ENCODE results near the gene ANO3. TPM values are rescaled to one million over a fixed set of nuclear protein-coding genes. Genes with fewer than 3 reads are reported as not detected.
"Not testable (repeated sequence)": the region's sequence is repeated elsewhere in the genome, so short reads cannot be mapped to it uniquely, and the experiment has no call there.

ANO3 gene
- total RNA-seq, 4 donors from 2014 or later: 0.08 to 0.27 TPM; not detected in 2

DNA sequence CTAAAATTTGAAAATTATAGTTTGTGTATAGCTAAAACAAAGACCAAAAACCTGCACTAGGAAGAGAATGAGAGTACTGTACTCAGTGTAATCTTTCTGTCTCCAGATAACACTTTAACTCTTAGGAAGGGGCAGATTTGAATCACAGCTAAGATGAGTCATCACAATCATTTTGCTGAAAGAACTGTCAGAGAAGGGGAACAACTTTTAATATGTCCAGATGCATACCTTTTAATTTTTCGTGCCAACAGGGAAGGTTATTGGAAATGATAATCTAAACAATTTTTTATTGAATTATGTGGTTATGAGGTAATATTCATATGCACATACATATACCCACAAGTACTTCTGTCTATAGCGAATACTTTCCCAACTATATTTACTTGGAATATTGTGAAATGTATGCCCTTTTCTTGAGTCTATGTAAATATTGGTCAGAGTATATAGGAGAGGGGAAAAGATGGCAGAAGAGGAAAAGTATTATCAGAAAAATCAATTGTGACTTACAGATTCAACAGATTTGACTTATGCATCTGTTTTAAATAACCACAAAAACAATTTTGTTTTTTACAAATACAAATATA lies 291.2 kb downstream of the ANO3 start:
- ATAC-seq: no peak
- Histone ChIP-seq H3K4me1 (no peaks in the 10 kb centered on the region), H3K9me3 (no peaks in the 10 kb centered on the region), H3K27me3 (no peaks in the 10 kb centered on the region), H3K36me3 (no peaks in the 10 kb centered on the region), H3K27ac (no peak overlapping the region), H3K4me3 (no peak overlapping the region)
- TF ChIP-seq EP300 (IDR thresholded peaks at IDR 0.05): no peak
- TF ChIP-seq POLR2AphosphoS5 (IDR thresholded peaks at IDR 0.05): no peak
- TF ChIP-seq, protein P1, sequence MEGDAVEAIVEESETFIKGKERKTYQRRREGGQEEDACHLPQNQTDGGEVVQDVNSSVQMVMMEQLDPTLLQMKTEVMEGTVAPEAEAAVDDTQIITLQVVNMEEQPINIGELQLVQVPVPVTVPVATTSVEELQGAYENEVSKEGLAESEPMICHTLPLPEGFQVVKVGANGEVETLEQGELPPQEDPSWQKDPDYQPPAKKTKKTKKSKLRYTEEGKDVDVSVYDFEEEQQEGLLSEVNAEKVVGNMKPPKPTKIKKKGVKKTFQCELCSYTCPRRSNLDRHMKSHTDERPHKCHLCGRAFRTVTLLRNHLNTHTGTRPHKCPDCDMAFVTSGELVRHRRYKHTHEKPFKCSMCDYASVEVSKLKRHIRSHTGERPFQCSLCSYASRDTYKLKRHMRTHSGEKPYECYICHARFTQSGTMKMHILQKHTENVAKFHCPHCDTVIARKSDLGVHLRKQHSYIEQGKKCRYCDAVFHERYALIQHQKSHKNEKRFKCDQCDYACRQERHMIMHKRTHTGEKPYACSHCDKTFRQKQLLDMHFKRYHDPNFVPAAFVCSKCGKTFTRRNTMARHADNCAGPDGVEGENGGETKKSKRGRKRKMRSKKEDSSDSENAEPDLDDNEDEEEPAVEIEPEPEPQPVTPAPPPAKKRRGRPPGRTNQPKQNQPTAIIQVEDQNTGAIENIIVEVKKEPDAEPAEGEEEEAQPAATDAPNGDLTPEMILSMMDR (IDR thresholded peaks at IDR 0.05): no peak
- TF ChIP-seq POLR2A (IDR thresholded peaks at IDR 0.05): no peak
- WGBS, 2 donors (ENCODE audit: low coverage in 1 of 2): 45 to 66% methylated on average over 2 of the region's 2 CpGs

GRCh38 chr11:26626346-26626745 lies 294.4 kb downstream of the ANO3 start:
- TF ChIP-seq EP300 (IDR thresholded peaks at IDR 0.05): no peak
- TF ChIP-seq POLR2AphosphoS5 (IDR thresholded peaks at IDR 0.05): no peak
- no peak for TF ChIP-seq POLR2A (IDR thresholded peaks at IDR 0.05)
- TF ChIP-seq, protein P1 (IDR thresholded peaks at IDR 0.05): no peak
- Histone ChIP-seq H3K27ac (no peak overlapping the region), H3K27me3 (no peaks in the 10 kb centered on the region), H3K4me1 (no peaks in the 10 kb centered on the region), H3K9me3 (no peaks in the 10 kb centered on the region), H3K36me3 (no peaks in the 10 kb centered on the region), H3K4me3 (no peak overlapping the region)
- WGBS, 2 donors (ENCODE audit: low coverage in 1 of 2): 65 to 100% methylated on average over 1 of the region's 1 CpG
- no peak for ATAC-seq

GRCh38 chr11:26632691-26633159 lies 300.8 kb downstream of the ANO3 start:
- H3K27ac ChIP-seq: no peak overlapping the region
- no peak for ATAC-seq
- WGBS, 2 donors (ENCODE audit: low coverage in 1 of 2): 33 to 44% methylated on average over 1 to 2 of the region's 2 CpGs
- TF ChIP-seq POLR2A (IDR thresholded peaks at IDR 0.05): no peak
- no peak for TF ChIP-seq EP300 (IDR thresholded peaks at IDR 0.05)
- no peak for TF ChIP-seq POLR2AphosphoS5 (IDR thresholded peaks at IDR 0.05)
- TF ChIP-seq, protein P1 (IDR thresholded peaks at IDR 0.05): no peak
- no peaks in the 10 kb centered on the region for H3K27me3 ChIP-seq
- no peak overlapping the region for H3K4me3 ChIP-seq
- no peaks in the 10 kb centered on the region for H3K4me1 ChIP-seq
- H3K9me3 ChIP-seq: no peaks in the 10 kb centered on the region
- H3K36me3 ChIP-seq: no peaks in the 10 kb centered on the region

DNA sequence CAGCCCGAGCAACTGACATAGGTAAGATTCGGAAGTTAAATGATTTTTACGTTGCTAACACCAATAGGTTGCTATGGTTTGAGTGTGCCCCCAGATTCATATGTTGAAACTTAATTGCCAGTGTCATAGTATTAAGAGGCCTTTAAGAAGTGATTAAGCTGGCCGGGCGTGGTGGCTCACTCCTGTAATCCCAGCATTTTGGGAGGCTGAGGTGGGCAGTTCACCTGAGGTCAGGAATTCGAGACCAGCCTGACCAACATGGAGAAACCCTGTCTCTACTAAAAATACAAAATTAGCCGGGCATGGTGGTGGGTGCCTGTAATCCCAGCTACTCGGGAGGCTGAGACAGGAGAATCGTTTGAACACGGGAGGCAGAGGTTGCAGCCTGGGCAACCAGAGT lies 311.4 kb downstream of the ANO3 start:
- H3K4me1 ChIP-seq, H3K4me3 ChIP-seq, ATAC-seq, H3K27ac ChIP-seq, H3K9me3 ChIP-seq, H3K36me3 ChIP-seq, H3K27me3 ChIP-seq: not testable (repeated sequence)
- 94 to 100% methylated on average over 7 of the region's 10 CpGs for WGBS, 2 donors (ENCODE audit: low coverage in 1 of 2)

- no peak overlapping the region for H3K4me3 ChIP-seq
- no peaks in the 10 kb centered on the region for H3K27me3 ChIP-seq
- H3K27ac ChIP-seq: no peak overlapping the region
- H3K4me1 ChIP-seq: no peaks in the 10 kb centered on the region
- H3K9me3 ChIP-seq: no peaks in the 10 kb centered on the region
- TF ChIP-seq, protein P1 (IDR thresholded peaks at IDR 0.05): peak; percentile 65 to 72 (median 66)
- no peak for TF ChIP-seq POLR2AphosphoS5 (IDR thresholded peaks at IDR 0.05)
- no peaks in the 10 kb centered on the region for H3K36me3 ChIP-seq
- 34 to 35% methylated on average over 5 to 8 of the region's 8 CpGs for WGBS, 2 donors (ENCODE audit: low coverage in 1 of 2)
- ATAC-seq: peak; percentile 61
Measured at GRCh38 chr11:26649884-26650283, 318.0 kb downstream of the ANO3 start.

All from gastroesophageal sphincter (tissue), 4 donors.